Body of pancreas (tissue), 4 donors: ENCODE results near the gene LHFPL3. TPM values are rescaled to one million over a fixed set of nuclear protein-coding genes. Genes with fewer than 3 reads are reported as not detected.

ENCODE experiments used
- ATAC-seq: fragments of 150-250 bp; one replicate; pipeline ENCODE4 v1.9.1; 2016
- DNase-seq, 4 donors: peaks; one replicate each; pipeline ENCODE4 v3.0.0-alpha.2; 2019
- H3K27ac ChIP-seq, 4 donors: fragments of 200-600 bp; sonication (generic); 1 replicate in 3 of 4; 2 replicates in 1 of 4; pipeline versions ENCODE4 v1.5.1 to v1.6.1; 2016 to 2019; ENCODE audit warnings: mild to moderate bottlenecking in 1 of 4, mixed read lengths in 1 of 4, moderate library complexity in 1 of 4
- H3K27me3 ChIP-seq, 2 donors: fragments of 200-600 bp; sonication (generic); one replicate each; pipeline ENCODE4 v1.6.0; 2016; ENCODE audit warnings: mild to moderate bottlenecking in 1 of 2
- H3K36me3 ChIP-seq, 2 donors: fragments of 200-600 bp; sonication (generic); replicated peaks in 1 of 2; 2 replicates each; pipeline ENCODE4 v1.5.1; 2016; ENCODE audit warnings: low read depth in 2 of 2; ENCODE audit not compliant: insufficient read depth in 1 of 2
- H3K4me1 ChIP-seq: fragments of 200-600 bp; sonication (generic); one replicate; pipeline ENCODE4 v1.6.0; 2016
- H3K4me3 ChIP-seq, 2 donors: fragments of 200-600 bp; sonication (generic); 1 replicate in 1 of 2; 2 replicates in 1 of 2; pipeline ENCODE4 v1.5.1; 2016 to 2019
- H3K9me3 ChIP-seq, 3 donors: fragments of 200-600 bp; sonication (generic); 1 replicate in 2 of 3; 2 replicates in 1 of 3; pipeline ENCODE4 v1.5.1; 2016
- CTCF ChIP-seq, 7 experiments: fragments of 450-650 bp in 4 of 7; fragments of 200-600 bp in 3 of 7; sonication (generic) in 3 of 7; IDR thresholded peaks; one replicate each; pipeline ENCODE4 v1.5.1; 2016 to 2019; ENCODE audit warnings: antibody characterized with exemption in 7 of 7
- POLR2A ChIP-seq, 3 donors: fragments of 450-650 bp; IDR thresholded peaks; one replicate each; pipeline ENCODE4 v1.6.1; 2016; ENCODE audit warnings: antibody characterized with exemption in 3 of 3, mild to moderate bottlenecking in 2 of 3
- WGBS, 2 donors: methylation state at CpG; one replicate each; pipeline ENCODE4 v1.1.5; 2017; 5-methylcytosine and 5-hydroxymethylcytosine counted together
- intact Hi-C: fragments of 100-400 bp; cut with DNase I; formaldehyde crosslinking; loops from one replicate; pipeline ENCODE4 v1.15.1; 2023
- total RNA-seq, 2 donors: library from RNA; depleted of rRNA; stranded (reverse); fragments of >200 nt; gene quantifications; one replicate each; pipeline ENCODE4 v1.1.0, GENCODE V29; 2016

Gene LHFPL3
- total RNA-seq, 2 donors from 2014 or later, result not detected

DNA sequence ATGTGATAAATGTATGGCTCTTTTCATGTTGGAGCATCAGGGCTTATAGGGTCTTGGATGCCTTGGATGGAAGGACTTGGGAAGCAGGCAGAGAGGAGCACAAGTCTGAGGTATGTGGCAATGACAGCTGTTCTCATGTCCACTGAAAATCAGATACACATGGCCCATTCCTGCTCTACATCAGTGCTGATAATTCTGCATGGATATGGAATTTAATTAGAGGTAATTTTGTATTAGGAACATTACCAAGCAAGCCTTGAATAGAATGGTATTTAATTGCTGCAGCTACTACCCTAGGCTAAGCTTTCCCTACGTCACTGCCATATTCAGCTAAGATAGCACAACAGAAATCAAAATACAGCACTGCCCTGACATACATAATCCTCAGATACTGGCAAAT, 299.6 kb downstream of the LHFPL3 start:
- no peak for ATAC-seq
- no peaks in the 10 kb centered on the region for H3K27me3 ChIP-seq
- 75 to 94% methylated on average over 1 of the region's 1 CpG for WGBS, 2 donors
- TF ChIP-seq POLR2A (IDR thresholded peaks at IDR 0.05) (no peak), CTCF (IDR thresholded peaks at IDR 0.05) (no peak)
- no peaks in the 10 kb centered on the region for H3K36me3 ChIP-seq
- H3K4me1 ChIP-seq, result no peaks in the 10 kb centered on the region
- DNase-seq, result no peak
- H3K4me3 ChIP-seq, result no peak overlapping the region
- intact Hi-C loops, result no loop called here
- H3K9me3 ChIP-seq, result no peaks in the 10 kb centered on the region
- H3K27ac ChIP-seq, result no peak overlapping the region

DNA sequence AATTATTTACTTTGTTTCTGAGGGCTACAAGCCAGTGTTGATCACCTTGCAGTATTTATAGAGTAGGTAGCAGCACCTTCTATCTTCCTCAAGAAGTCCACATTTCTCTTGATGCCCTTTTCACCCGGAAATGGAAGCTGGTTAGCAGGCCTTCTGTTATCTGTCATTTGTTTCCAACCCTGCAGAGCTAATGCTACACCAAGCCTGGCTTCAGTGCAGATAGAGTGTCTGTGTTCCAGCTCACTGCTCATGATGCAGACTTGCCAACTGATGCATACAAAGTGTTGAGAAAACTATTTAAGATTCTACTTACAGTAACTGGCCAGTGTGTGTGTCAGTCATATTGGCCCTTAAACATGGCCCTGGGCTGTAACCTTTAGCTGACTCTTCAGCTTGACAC, 301.0 kb downstream of the LHFPL3 start:
- no peaks in the 10 kb centered on the region for H3K36me3 ChIP-seq
- H3K9me3 ChIP-seq, result no peaks in the 10 kb centered on the region
- intact Hi-C loops, result no loop called here
- DNase-seq, result no peak
- H3K4me1 ChIP-seq, result no peaks in the 10 kb centered on the region
- no peak overlapping the region for H3K4me3 ChIP-seq
- H3K27me3 ChIP-seq, result no peaks in the 10 kb centered on the region
- no peak for ATAC-seq
- TF ChIP-seq CTCF (IDR thresholded peaks at IDR 0.05) (no peak), POLR2A (IDR thresholded peaks at IDR 0.05) (no peak)
- no peak overlapping the region for H3K27ac ChIP-seq
- 28 to 38% methylated on average over 1 of the region's 1 CpG for WGBS, 2 donors

DNA sequence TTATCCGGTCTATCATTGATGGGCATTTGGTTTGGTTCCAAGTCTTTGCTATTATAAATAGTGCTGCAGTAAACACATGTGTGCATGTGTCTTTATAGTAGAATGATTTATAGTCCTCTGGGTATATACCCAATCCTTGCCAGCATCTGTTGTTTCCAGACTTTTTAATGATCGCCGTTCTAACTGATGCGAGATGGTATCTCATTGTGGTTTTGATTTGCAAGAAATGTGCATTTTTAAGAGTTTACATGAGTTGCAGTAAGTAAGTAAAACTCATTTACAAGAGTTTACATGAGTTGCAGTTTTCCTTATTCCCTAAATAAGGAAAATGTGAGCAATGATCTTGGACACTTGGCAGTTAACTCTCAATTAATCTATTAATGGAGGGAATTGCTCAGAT, 312.1 kb downstream of the LHFPL3 start:
- DNase-seq, result no peak
- ATAC-seq, result no peak
- Histone ChIP-seq H3K4me1 (no peaks in the 10 kb centered on the region), H3K27ac (no peak overlapping the region), H3K27me3 (no peaks in the 10 kb centered on the region), H3K4me3 (no peak overlapping the region), H3K36me3 (no peaks in the 10 kb centered on the region), H3K9me3 (peaks cover 0 to 4% (median 0%) of the 10 kb centered on the region in 3 donors)
- intact Hi-C loops, result no loop called here
- TF ChIP-seq POLR2A (IDR thresholded peaks at IDR 0.05) (no peak), CTCF (IDR thresholded peaks at IDR 0.05) (no peak)
- WGBS, 2 donors, result 84 to 85% methylated on average over 4 of the region's 4 CpGs

DNA sequence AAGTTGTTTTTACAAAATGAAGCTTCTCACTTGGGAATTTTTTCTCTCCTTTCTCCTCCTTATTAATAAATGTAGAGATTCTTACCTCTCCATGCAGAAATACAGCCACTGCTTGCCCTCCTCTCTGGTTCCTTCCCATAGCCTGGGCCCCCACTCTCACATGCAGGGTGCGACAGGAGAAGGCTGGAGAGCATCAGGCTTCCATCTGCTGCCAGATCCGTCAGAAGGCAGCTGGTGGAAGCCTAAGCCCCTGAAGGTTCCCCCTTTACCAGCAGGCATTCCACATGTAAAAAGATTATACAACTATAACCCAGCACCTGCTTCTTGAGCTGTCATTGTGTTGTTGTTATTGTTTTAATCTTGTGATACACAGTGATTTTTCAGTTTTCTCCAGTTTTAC, 314.2 kb downstream of the LHFPL3 start:
- no peaks in the 10 kb centered on the region for H3K36me3 ChIP-seq
- WGBS, 2 donors, result 43 to 52% methylated on average over 2 of the region's 2 CpGs
- H3K27ac ChIP-seq, result no peak overlapping the region
- H3K4me1 ChIP-seq, result no peaks in the 10 kb centered on the region
- no peaks in the 10 kb centered on the region for H3K27me3 ChIP-seq
- intact Hi-C loops, result no loop called here
- ATAC-seq, result no peak
- TF ChIP-seq POLR2A (IDR thresholded peaks at IDR 0.05), result no peak
- no peak for TF ChIP-seq CTCF (IDR thresholded peaks at IDR 0.05)
- DNase-seq, result no peak
- H3K4me3 ChIP-seq, result no peak overlapping the region
- peaks cover 0 to under 1% (median 0%) of the 10 kb centered on the region in 3 donors for H3K9me3 ChIP-seq

- Histone ChIP-seq H3K27ac (no peak overlapping the region), H3K4me3 (no peak overlapping the region), H3K4me1 (no peaks in the 10 kb centered on the region), H3K9me3 (no peaks in the 10 kb centered on the region), H3K27me3 (no peaks in the 10 kb centered on the region), H3K36me3 (no peaks in the 10 kb centered on the region)
- no peak for DNase-seq
- 38 to 50% methylated on average over 5 of the region's 5 CpGs for WGBS, 2 donors
- peak in 2 of 7 experiments; percentile 15 to 22 for TF ChIP-seq CTCF (IDR thresholded peaks at IDR 0.05)
- TF ChIP-seq POLR2A (IDR thresholded peaks at IDR 0.05), result no peak
- ATAC-seq, result no peak
- intact Hi-C loops, result no loop called here
Measured at GRCh38 chr7:104643587-104644217, 315.3 kb downstream of the LHFPL3 start.
